Measurements from ENCODE around the gene BOLA2B.
A peak's percentile ranks its signal among the peaks of the same experiment; 100 is the strongest.

BOLA2B gene

GRCh38 chr16:30187971-30188561 is 5.4 kb downstream of the BOLA2B start:
- TF ChIP-seq CTCF (IDR thresholded peaks at IDR 0.05), result no peak
- no peak for DNase-seq
- Mint-ChIP-seq H3K9me3 (no peaks in the 10 kb centered on the region), H3K27me3 (ENCODE audit: low read depth, poor library complexity) (no peaks in the 10 kb centered on the region), H3K4me3 (no peak overlapping the region), H3K27ac (no peak overlapping the region), H3K36me3 (ENCODE audit: low read depth) (no peaks in the 10 kb centered on the region), H3K4me1 (peaks cover 9% of the 10 kb centered on the region)

GRCh38 chr16:30187556-30187865 is 6.0 kb downstream of the BOLA2B start:
- Mint-ChIP-seq H3K27me3 (ENCODE audit: low read depth, poor library complexity) (peaks cover 1% of the 10 kb centered on the region), H3K9me3 (no peaks in the 10 kb centered on the region), H3K4me1 (peaks cover 9% of the 10 kb centered on the region), H3K27ac (no peak overlapping the region), H3K4me3 (no peak overlapping the region), H3K36me3 (ENCODE audit: low read depth) (no peaks in the 10 kb centered on the region)
- TF ChIP-seq CTCF (IDR thresholded peaks at IDR 0.05), result no peak
- DNase-seq, result no peak

GRCh38 chr16:30186782-30187555 is 6.5 kb downstream of the BOLA2B start:
- no peak overlapping the region for H3K4me3 Mint-ChIP-seq
- DNase-seq, result peak; percentile 74
- no peaks in the 10 kb centered on the region for H3K36me3 Mint-ChIP-seq (ENCODE audit: low read depth)
- peaks cover 9% of the 10 kb centered on the region for H3K4me1 Mint-ChIP-seq
- peaks cover 5% of the 10 kb centered on the region for H3K27me3 Mint-ChIP-seq (ENCODE audit: low read depth, poor library complexity)
- H3K9me3 Mint-ChIP-seq, result no peaks in the 10 kb centered on the region
- H3K27ac Mint-ChIP-seq, result no peak overlapping the region
- peak; percentile 61 for TF ChIP-seq CTCF (IDR thresholded peaks at IDR 0.05)

GRCh38 chr16:30186444-30186781 is 7.1 kb downstream of the BOLA2B start:
- Mint-ChIP-seq H3K9me3 (no peaks in the 10 kb centered on the region), H3K36me3 (ENCODE audit: low read depth) (no peaks in the 10 kb centered on the region), H3K27me3 (ENCODE audit: low read depth, poor library complexity) (peaks cover 9% of the 10 kb centered on the region), H3K4me1 (peaks cover 9% of the 10 kb centered on the region), H3K4me3 (no peak overlapping the region), H3K27ac (no peak overlapping the region)
- no peak for TF ChIP-seq CTCF (IDR thresholded peaks at IDR 0.05)
- DNase-seq, result no peak

- Mint-ChIP-seq H3K27me3 (ENCODE audit: low read depth, poor library complexity) (peaks cover 15% of the 10 kb centered on the region), H3K36me3 (ENCODE audit: low read depth) (no peaks in the 10 kb centered on the region), H3K4me3 (no peak overlapping the region), H3K4me1 (peaks cover 9% of the 10 kb centered on the region), H3K9me3 (no peaks in the 10 kb centered on the region), H3K27ac (no peak overlapping the region)
- TF ChIP-seq CTCF (IDR thresholded peaks at IDR 0.05), result no peak
- no peak for DNase-seq
These were observed 7.6 kb downstream of the BOLA2B start for GRCh38 chr16:30185683-30186421.

All from nephron progenitor cell (in vitro differentiated cells).